Measurements from ENCODE around the gene SPPL2A.

SPPL2A gene

GRCh38 chr15:50786438-50786837, 20.9 kb upstream of the SPPL2A start:
- TF ChIP-seq TAF1 (IDR thresholded peaks at IDR 0.05; ENCODE audit: borderline replicate concordance, insufficient read depth, low read length), result no peak
- no peak for TF ChIP-seq POLR2AphosphoS5 (IDR thresholded peaks at IDR 0.05; ENCODE audit: low read depth, low read length)
- TF ChIP-seq SIN3A (IDR thresholded peaks at IDR 0.05; ENCODE audit: borderline replicate concordance, insufficient read depth, low read length), result no peak
- TF ChIP-seq FOXP2 (optimal IDR thresholded peaks at IDR 0.05; ENCODE audit: borderline replicate concordance, extremely low read depth, extremely low read length, insufficient read depth), result no peak
- TF ChIP-seq REST (IDR thresholded peaks at IDR 0.05; ENCODE audit: insufficient read depth in 1 of 2, low read depth in 2 of 2, low read length in 2 of 2), result no peak

DNA sequence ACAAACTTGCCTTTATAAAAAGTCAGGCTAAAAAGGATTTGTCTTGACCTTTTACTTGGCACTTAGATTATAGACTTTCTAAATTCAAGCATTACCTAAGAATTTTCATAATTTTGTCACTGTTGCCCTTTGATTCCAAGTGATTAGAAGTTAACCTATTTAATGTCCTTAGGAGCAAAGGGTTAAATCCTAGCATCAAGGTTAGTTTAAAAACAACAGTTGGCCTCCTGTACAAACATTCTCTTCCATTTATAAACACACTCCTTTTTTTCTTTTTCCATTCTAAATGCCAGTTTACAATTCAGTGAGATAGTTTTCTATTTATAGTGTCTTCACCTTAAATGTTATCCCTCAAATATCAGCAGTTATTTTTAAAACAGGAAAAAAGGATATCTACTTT, 18.4 kb upstream of the SPPL2A start:
- no peak for TF ChIP-seq TAF1 (IDR thresholded peaks at IDR 0.05; ENCODE audit: borderline replicate concordance, insufficient read depth, low read length)
- TF ChIP-seq SIN3A (IDR thresholded peaks at IDR 0.05; ENCODE audit: borderline replicate concordance, insufficient read depth, low read length), result no peak
- TF ChIP-seq REST (IDR thresholded peaks at IDR 0.05; ENCODE audit: insufficient read depth in 1 of 2, low read depth in 2 of 2, low read length in 2 of 2), result no peak
- no peak for TF ChIP-seq FOXP2 (optimal IDR thresholded peaks at IDR 0.05; ENCODE audit: borderline replicate concordance, extremely low read depth, extremely low read length, insufficient read depth)
- TF ChIP-seq POLR2AphosphoS5 (IDR thresholded peaks at IDR 0.05; ENCODE audit: low read depth, low read length), result no peak

- no peak for TF ChIP-seq FOXP2 (optimal IDR thresholded peaks at IDR 0.05; ENCODE audit: borderline replicate concordance, extremely low read depth, extremely low read length, insufficient read depth)
- no peak for TF ChIP-seq SIN3A (IDR thresholded peaks at IDR 0.05; ENCODE audit: borderline replicate concordance, insufficient read depth, low read length)
These were observed 17.9 kb upstream of the SPPL2A start for GRCh38 chr15:50783411-50783810.

GRCh38 chr15:50778086-50778485, 12.6 kb upstream of the SPPL2A start:
- no peak for TF ChIP-seq FOXP2 (optimal IDR thresholded peaks at IDR 0.05; ENCODE audit: borderline replicate concordance, extremely low read depth, extremely low read length, insufficient read depth)
- TF ChIP-seq SIN3A (IDR thresholded peaks at IDR 0.05; ENCODE audit: borderline replicate concordance, insufficient read depth, low read length), result no peak
- TF ChIP-seq REST (IDR thresholded peaks at IDR 0.05; ENCODE audit: insufficient read depth in 1 of 2, low read depth in 2 of 2, low read length in 2 of 2), result no peak
- TF ChIP-seq TAF1 (IDR thresholded peaks at IDR 0.05; ENCODE audit: borderline replicate concordance, insufficient read depth, low read length), result no peak
- no peak for TF ChIP-seq POLR2AphosphoS5 (IDR thresholded peaks at IDR 0.05; ENCODE audit: low read depth, low read length)

- TF ChIP-seq TAF1 (IDR thresholded peaks at IDR 0.05; ENCODE audit: borderline replicate concordance, insufficient read depth, low read length), result no peak
- no peak for TF ChIP-seq SIN3A (IDR thresholded peaks at IDR 0.05; ENCODE audit: borderline replicate concordance, insufficient read depth, low read length)
- TF ChIP-seq POLR2AphosphoS5 (IDR thresholded peaks at IDR 0.05; ENCODE audit: low read depth, low read length), result no peak
- TF ChIP-seq REST (IDR thresholded peaks at IDR 0.05; ENCODE audit: insufficient read depth in 1 of 2, low read depth in 2 of 2, low read length in 2 of 2), result no peak
- TF ChIP-seq FOXP2 (optimal IDR thresholded peaks at IDR 0.05; ENCODE audit: borderline replicate concordance, extremely low read depth, extremely low read length, insufficient read depth), result no peak
These were observed 11.5 kb upstream of the SPPL2A start for GRCh38 chr15:50777042-50777441.

Measured in PFSK-1 (cell line).